HepG2 (cell line): ENCODE measurements around the gene TMEM271. TPM values are rescaled to one million over a fixed set of nuclear protein-coding genes. Genes with fewer than 3 reads are reported as not detected.

Source experiments
- GFI1 ChIP-seq: sonication (generic); formaldehyde crosslinking; IDR thresholded peaks from 2 replicates; pipeline ENCODE4 v1.5.0; 2020; ENCODE audit warnings: missing genetic modification reagents, mild to moderate bottlenecking, borderline replicate concordance
- PCBP1 ChIP-seq: fragments of 200-400 bp; formaldehyde crosslinking; IDR thresholded peaks from 2 replicates; pipeline ENCODE4 v1.6.1; 2017; ENCODE audit warnings: mild to moderate bottlenecking, low read depth, low read length, borderline replicate concordance
- SAP130 ChIP-seq: IDR thresholded peaks from 2 replicates; pipeline ENCODE4 v1.6.1; 2016; ENCODE audit warnings: low read depth
- SCMH1 ChIP-seq: sonication (generic); formaldehyde crosslinking; IDR thresholded peaks from 2 replicates; pipeline ENCODE4 v1.9.0; 2021; ENCODE audit warnings: missing genetic modification reagents, mild to moderate bottlenecking, borderline replicate concordance
- SETDB1 ChIP-seq: sonication (generic); formaldehyde crosslinking; IDR thresholded peaks from 2 replicates; pipeline ENCODE4 v1.5.1; 2020; ENCODE audit warnings: missing genetic modification reagents, mild to moderate bottlenecking, borderline replicate concordance
- SP2 ChIP-seq: sonication (generic); formaldehyde crosslinking; IDR thresholded peaks from 2 replicates; pipeline ENCODE4 v1.5.1; 2020; ENCODE audit warnings: mild to moderate bottlenecking, missing genetic modification reagents
- ZNF296 ChIP-seq: sonication (generic); formaldehyde crosslinking; conservative IDR thresholded peaks from 2 replicates; pipeline ENCODE4 v1.5.0; 2020; ENCODE audit warnings: mild to moderate bottlenecking, missing genetic modification reagents
- polyA plus RNA-seq, 8 experiments: library from polyadenylated mRNA; depleted of rRNA in 3 of 8; stranded (reverse) in 7 of 8; unstranded in 1 of 8; fragments of >200 nt; fragmentation: Illumina TruSeq in 4 of 8; extraction: Trizol in 4 of 8; gene quantifications; 2 replicates each; pipeline versions ENCODE4 v1.2.1 to v1.2.3, GENCODE V29; 2011 to 2016; ENCODE audit warnings: low read depth in 4 of 8, missing spikeins in 1 of 8, mixed read lengths in 1 of 8; ENCODE audit not compliant: insufficient read depth in 1 of 8
- total RNA-seq, 5 experiments: library from RNA; depleted of rRNA; stranded (reverse); fragments of >200 nt; fragmentation: Illumina TruSeq; extraction: Trizol; gene quantifications; 2 replicates each; pipeline ENCODE4 v1.2.3, GENCODE V29; 2016; ENCODE audit warnings: low read depth in 1 of 5
- TF ChIP-seq, protein P1 (sequence below): sonication (generic); formaldehyde crosslinking; IDR thresholded peaks from 2 replicates; pipeline ENCODE4 v1.4.0; 2020; ENCODE audit warnings: mild to moderate bottlenecking, missing genetic modification reagents
- TF ChIP-seq, protein P2 (sequence below): sonication (generic); formaldehyde crosslinking; IDR thresholded peaks from 2 replicates; pipeline ENCODE4 v1.5.0; 2020; ENCODE audit warnings: missing genetic modification reagents, mild to moderate bottlenecking, borderline replicate concordance
- TF ChIP-seq, protein P3 (sequence below): sonication (generic); formaldehyde crosslinking; IDR thresholded peaks from 2 replicates; pipeline ENCODE4 v1.9.0; 2022; ENCODE audit warnings: missing genetic modification reagents, mild to moderate bottlenecking, borderline replicate concordance
- TF ChIP-seq, protein P4 (sequence below): sonication (generic); formaldehyde crosslinking; IDR thresholded peaks from 2 replicates; pipeline ENCODE4 v1.5.1; 2020; ENCODE audit warnings: mild to moderate bottlenecking, missing genetic modification reagents, moderate library complexity

TMEM271 gene
- total and polyA plus RNA-seq, 2 of the 13 experiments (the other 11 are each of a cell fraction or from before 2014, with no cell fraction given): not detected

DNA sequence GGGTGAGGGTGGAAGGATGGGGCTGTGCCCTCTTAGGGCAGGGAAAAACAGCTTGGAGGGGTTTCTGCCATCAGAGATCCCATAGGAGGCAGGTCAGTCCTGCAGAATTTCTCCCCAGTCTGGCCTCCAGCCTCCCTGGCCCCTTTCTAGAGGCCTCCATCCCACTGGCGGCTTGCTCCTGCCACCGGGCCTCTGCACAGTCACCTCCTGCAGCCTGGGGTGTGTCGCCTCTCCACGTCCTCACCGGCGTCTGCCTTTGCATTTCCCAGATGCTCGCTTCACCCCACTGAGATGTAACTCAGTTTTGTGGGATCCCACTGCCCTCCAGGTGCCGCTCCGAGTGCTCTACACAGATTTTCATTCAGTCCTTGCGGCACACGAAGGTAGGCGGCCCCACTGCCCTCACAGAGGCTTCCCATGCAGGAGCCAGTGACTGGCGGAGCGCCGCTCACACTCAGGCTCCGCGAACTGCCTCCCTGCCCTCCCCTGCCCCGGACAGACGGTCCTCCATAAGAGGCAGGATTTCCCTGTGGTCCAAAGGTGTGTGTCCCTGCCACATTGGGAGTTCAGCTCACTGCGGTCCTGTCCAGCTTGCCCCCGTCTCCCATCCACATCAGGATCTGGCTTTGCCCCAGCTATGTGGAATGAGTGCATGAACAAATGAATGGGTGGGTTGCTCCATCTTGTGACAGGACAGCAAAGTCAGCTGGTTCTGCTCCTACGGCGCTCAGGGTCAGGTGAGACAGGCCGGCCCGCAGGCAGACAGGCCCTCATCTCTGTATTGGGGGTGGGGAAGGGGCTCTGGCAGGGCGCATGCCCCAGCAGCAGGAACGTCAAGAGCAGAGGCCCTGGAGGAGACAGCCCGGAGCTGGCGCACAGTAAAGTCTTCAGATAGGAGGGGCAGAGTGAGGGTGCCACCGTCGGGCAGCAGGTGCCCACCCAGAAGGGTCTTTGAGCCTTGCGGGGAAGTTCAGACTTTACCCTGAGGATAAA is 2.7 kb upstream of the TMEM271 start (continued):
- TF ChIP-seq, protein P1, sequence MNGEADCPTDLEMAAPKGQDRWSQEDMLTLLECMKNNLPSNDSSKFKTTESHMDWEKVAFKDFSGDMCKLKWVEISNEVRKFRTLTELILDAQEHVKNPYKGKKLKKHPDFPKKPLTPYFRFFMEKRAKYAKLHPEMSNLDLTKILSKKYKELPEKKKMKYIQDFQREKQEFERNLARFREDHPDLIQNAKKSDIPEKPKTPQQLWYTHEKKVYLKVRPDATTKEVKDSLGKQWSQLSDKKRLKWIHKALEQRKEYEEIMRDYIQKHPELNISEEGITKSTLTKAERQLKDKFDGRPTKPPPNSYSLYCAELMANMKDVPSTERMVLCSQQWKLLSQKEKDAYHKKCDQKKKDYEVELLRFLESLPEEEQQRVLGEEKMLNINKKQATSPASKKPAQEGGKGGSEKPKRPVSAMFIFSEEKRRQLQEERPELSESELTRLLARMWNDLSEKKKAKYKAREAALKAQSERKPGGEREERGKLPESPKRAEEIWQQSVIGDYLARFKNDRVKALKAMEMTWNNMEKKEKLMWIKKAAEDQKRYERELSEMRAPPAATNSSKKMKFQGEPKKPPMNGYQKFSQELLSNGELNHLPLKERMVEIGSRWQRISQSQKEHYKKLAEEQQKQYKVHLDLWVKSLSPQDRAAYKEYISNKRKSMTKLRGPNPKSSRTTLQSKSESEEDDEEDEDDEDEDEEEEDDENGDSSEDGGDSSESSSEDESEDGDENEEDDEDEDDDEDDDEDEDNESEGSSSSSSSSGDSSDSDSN: peak; percentile 50; the same call in 1 of the 2 replicates
- TF ChIP-seq GFI1 (CRISPR knock-in tag) (0 out of 2 replicates have a peak, but pooled peaks have one; percentile 43), SCMH1 (CRISPR knock-in tag) (no peak), PCBP1 (0 out of 2 replicates have a peak, but pooled peaks have one; percentile 6), SP2 (no peak), SAP130 (CRISPR knock-in tag) (no peak), ZNF296 (CRISPR knock-in tag) (no peak), SETDB1 (CRISPR knock-in tag) (no peak)
- TF ChIP-seq, protein P2, sequence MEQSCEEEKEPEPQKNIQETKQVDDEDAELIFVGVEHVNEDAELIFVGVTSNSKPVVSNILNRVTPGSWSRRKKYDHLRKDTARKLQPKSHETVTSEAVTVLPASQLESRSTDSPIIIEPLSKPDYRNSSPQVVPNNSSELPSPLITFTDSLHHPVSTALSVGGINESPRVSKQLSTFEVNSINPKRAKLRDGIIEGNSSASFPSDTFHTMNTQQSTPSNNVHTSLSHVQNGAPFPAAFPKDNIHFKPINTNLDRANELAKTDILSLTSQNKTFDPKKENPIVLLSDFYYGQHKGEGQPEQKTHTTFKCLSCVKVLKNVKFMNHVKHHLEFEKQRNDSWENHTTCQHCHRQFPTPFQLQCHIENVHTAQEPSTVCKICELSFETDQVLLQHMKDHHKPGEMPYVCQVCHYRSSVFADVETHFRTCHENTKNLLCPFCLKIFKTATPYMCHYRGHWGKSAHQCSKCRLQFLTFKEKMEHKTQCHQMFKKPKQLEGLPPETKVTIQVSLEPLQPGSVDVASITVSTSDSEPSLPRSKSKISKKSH (CRISPR knock-in tag): 0 out of 2 replicates have a peak, but pooled peaks have one; percentile 4
- TF ChIP-seq, protein P3, sequence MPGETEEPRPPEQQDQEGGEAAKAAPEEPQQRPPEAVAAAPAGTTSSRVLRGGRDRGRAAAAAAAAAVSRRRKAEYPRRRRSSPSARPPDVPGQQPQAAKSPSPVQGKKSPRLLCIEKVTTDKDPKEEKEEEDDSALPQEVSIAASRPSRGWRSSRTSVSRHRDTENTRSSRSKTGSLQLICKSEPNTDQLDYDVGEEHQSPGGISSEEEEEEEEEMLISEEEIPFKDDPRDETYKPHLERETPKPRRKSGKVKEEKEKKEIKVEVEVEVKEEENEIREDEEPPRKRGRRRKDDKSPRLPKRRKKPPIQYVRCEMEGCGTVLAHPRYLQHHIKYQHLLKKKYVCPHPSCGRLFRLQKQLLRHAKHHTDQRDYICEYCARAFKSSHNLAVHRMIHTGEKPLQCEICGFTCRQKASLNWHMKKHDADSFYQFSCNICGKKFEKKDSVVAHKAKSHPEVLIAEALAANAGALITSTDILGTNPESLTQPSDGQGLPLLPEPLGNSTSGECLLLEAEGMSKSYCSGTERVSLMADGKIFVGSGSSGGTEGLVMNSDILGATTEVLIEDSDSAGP: 0 out of 2 replicates have a peak, but pooled peaks have one; percentile 5
- TF ChIP-seq, protein P4, sequence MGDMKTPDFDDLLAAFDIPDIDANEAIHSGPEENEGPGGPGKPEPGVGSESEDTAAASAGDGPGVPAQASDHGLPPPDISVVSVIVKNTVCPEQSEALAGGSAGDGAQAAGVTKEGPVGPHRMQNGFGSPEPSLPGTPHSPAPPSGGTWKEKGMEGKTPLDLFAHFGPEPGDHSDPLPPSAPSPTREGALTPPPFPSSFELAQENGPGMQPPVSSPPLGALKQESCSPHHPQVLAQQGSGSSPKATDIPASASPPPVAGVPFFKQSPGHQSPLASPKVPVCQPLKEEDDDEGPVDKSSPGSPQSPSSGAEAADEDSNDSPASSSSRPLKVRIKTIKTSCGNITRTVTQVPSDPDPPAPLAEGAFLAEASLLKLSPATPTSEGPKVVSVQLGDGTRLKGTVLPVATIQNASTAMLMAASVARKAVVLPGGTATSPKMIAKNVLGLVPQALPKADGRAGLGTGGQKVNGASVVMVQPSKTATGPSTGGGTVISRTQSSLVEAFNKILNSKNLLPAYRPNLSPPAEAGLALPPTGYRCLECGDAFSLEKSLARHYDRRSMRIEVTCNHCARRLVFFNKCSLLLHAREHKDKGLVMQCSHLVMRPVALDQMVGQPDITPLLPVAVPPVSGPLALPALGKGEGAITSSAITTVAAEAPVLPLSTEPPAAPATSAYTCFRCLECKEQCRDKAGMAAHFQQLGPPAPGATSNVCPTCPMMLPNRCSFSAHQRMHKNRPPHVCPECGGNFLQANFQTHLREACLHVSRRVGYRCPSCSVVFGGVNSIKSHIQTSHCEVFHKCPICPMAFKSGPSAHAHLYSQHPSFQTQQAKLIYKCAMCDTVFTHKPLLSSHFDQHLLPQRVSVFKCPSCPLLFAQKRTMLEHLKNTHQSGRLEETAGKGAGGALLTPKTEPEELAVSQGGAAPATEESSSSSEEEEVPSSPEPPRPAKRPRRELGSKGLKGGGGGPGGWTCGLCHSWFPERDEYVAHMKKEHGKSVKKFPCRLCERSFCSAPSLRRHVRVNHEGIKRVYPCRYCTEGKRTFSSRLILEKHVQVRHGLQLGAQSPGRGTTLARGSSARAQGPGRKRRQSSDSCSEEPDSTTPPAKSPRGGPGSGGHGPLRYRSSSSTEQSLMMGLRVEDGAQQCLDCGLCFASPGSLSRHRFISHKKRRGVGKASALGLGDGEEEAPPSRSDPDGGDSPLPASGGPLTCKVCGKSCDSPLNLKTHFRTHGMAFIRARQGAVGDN (CRISPR knock-in tag): peak; percentile 27; the same call in 1 of the 2 replicates
